Gastrocnemius medialis (tissue), 4 donors: ENCODE results near the gene ASTN2. TPM values are rescaled to one million over a fixed set of nuclear protein-coding genes. Genes with fewer than 3 reads are reported as not detected.

Experiments used
- ATAC-seq, 2 donors: fragments of 150-250 bp; one replicate each; pipeline ENCODE4 v1.9.1; 2016
- DNase-seq, 2 donors: peaks; one replicate each; pipeline ENCODE4 v3.0.0-alpha.2; 2019
- H3K27ac ChIP-seq, 4 donors: fragments of 200-600 bp; sonication (generic); 1 replicate in 1 of 4; 2 replicates in 3 of 4; pipeline ENCODE4 v1.5.1; 2016 to 2018; ENCODE audit warnings: mild to moderate bottlenecking in 2 of 4, moderate library complexity in 1 of 4
- H3K27me3 ChIP-seq, 3 donors: fragments of 200-600 bp; sonication (generic) in 2 of 3; 1 replicate in 1 of 3; 2 replicates in 2 of 3; pipeline versions ENCODE4 v1.5.1 to v1.6.0; 2016 to 2019; ENCODE audit warnings: mild to moderate bottlenecking in 1 of 3, moderate library complexity in 1 of 3
- H3K36me3 ChIP-seq, 2 donors: fragments of 200-600 bp; sonication (generic) in 1 of 2; one replicate each; pipeline ENCODE4 v1.5.1; 2017 to 2018
- H3K4me1 ChIP-seq, 2 donors: fragments of 200-600 bp; sonication (generic) in 1 of 2; one replicate each; pipeline ENCODE4 v1.5.1; 2016 to 2017; ENCODE audit warnings: mild to moderate bottlenecking in 2 of 2
- H3K4me3 ChIP-seq, 4 donors: fragments of 200-600 bp; sonication (generic) in 3 of 4; 1 replicate in 1 of 4; 2 replicates in 3 of 4; pipeline ENCODE4 v1.5.1; 2016 to 2019; ENCODE audit warnings: mild to moderate bottlenecking in 2 of 4
- H3K9me3 ChIP-seq, 3 donors: fragments of 200-600 bp; sonication (generic) in 2 of 3; 1 replicate in 1 of 3; 2 replicates in 2 of 3; pipeline ENCODE4 v1.5.1; 2016 to 2019
- CTCF ChIP-seq, 5 experiments: fragments of 450-650 bp in 3 of 5; fragments of 200-600 bp in 2 of 5; sonication (generic) in 2 of 5; IDR thresholded peaks in 4 of 5; conservative IDR thresholded peaks in 1 of 5; 1 replicate in 4 of 5; 2 replicates in 1 of 5; pipeline ENCODE4 v1.5.1; 2016 to 2019; ENCODE audit warnings: antibody characterized with exemption in 5 of 5, mild to moderate bottlenecking in 3 of 5, moderate library complexity in 3 of 5
- POLR2A ChIP-seq, 2 donors: fragments of 450-650 bp; IDR thresholded peaks; one replicate each; pipeline ENCODE4 v1.6.1; 2017; ENCODE audit warnings: antibody characterized with exemption in 2 of 2, mild to moderate bottlenecking in 2 of 2, moderate library complexity in 2 of 2
- in situ Hi-C, 4 donors: fragments of 200-750 bp; cut with MboI; loops; one replicate each; pipeline versions ENCODE4 v1.15.0 to v1.8.0; 2017; ENCODE audit warnings: low sequenced_read_pairs in 4 of 4
- intact Hi-C: fragments of 100-400 bp; cut with DNase I; formaldehyde crosslinking; loops from one replicate; pipeline ENCODE4 v1.15.1; 2023; ENCODE audit warnings: low total_unique reads
- total RNA-seq, 4 donors: library from RNA; depleted of rRNA; stranded (reverse); fragments of >200 nt; gene quantifications; one replicate each; pipeline versions ENCODE4 v1.1.0 to v1.2.3, GENCODE V29; 2016

ASTN2 gene
- total RNA-seq, 4 donors from 2014 or later, result 2.5 to 4.6 (median 3.7) TPM

GRCh38 chr9:116524778-116525470 is 889.9 kb downstream of the ASTN2 start:
- H3K36me3 ChIP-seq, result no peaks in the 10 kb centered on the region
- ATAC-seq (no peak), DNase-seq (no peak)
- no peaks in the 10 kb centered on the region for H3K27me3 ChIP-seq
- intact Hi-C loops, result no loop called here
- H3K4me1 ChIP-seq, result peaks cover 0 to 4% of the 10 kb centered on the region in 2 donors
- no peak overlapping the region for H3K4me3 ChIP-seq
- TF ChIP-seq POLR2A (IDR thresholded peaks at IDR 0.05) (no peak), CTCF (IDR thresholded peaks at IDR 0.05 in 4 of 5, conservative IDR thresholded peaks at IDR 0.05 in 1 of 5) (no peak)
- H3K27ac ChIP-seq, result no peak overlapping the region
- in situ Hi-C loops, result no loop called here
- no peaks in the 10 kb centered on the region for H3K9me3 ChIP-seq

GRCh38 chr9:116520218-116520617 is 894.6 kb downstream of the ASTN2 start:
- Histone ChIP-seq H3K4me3 (no peak overlapping the region), H3K36me3 (no peaks in the 10 kb centered on the region), H3K27ac (no peak overlapping the region), H3K4me1 (peaks cover 0 to 4% of the 10 kb centered on the region in 2 donors), H3K9me3 (no peaks in the 10 kb centered on the region), H3K27me3 (no peaks in the 10 kb centered on the region)
- TF ChIP-seq CTCF (IDR thresholded peaks at IDR 0.05 in 4 of 5, conservative IDR thresholded peaks at IDR 0.05 in 1 of 5) (no peak), POLR2A (IDR thresholded peaks at IDR 0.05) (no peak)
- in situ Hi-C loops (no loop called here), intact Hi-C loops (no loop called here)
- DNase-seq (no peak), ATAC-seq (no peak)

GRCh38 chr9:116516456-116516855 is 898.4 kb downstream of the ASTN2 start:
- no peaks in the 10 kb centered on the region for H3K4me1 ChIP-seq
- H3K27ac ChIP-seq, result no peak overlapping the region
- H3K36me3 ChIP-seq, result no peaks in the 10 kb centered on the region
- H3K9me3 ChIP-seq, result no peaks in the 10 kb centered on the region
- ATAC-seq (no peak), DNase-seq (no peak)
- intact Hi-C loops (no loop called here), in situ Hi-C loops (no loop called here)
- no peak overlapping the region for H3K4me3 ChIP-seq
- H3K27me3 ChIP-seq, result no peaks in the 10 kb centered on the region
- no peak for TF ChIP-seq POLR2A (IDR thresholded peaks at IDR 0.05)
- no peak for TF ChIP-seq CTCF (IDR thresholded peaks at IDR 0.05 in 4 of 5, conservative IDR thresholded peaks at IDR 0.05 in 1 of 5)

GRCh38 chr9:116515541-116515940 is 899.3 kb downstream of the ASTN2 start:
- intact Hi-C loops, result no loop called here
- Histone ChIP-seq H3K9me3 (no peaks in the 10 kb centered on the region), H3K27me3 (no peaks in the 10 kb centered on the region), H3K36me3 (no peaks in the 10 kb centered on the region), H3K4me3 (no peak overlapping the region), H3K4me1 (no peaks in the 10 kb centered on the region), H3K27ac (no peak overlapping the region)
- DNase-seq, result no peak
- TF ChIP-seq POLR2A (IDR thresholded peaks at IDR 0.05) (no peak), CTCF (IDR thresholded peaks at IDR 0.05 in 4 of 5, conservative IDR thresholded peaks at IDR 0.05 in 1 of 5) (no peak)
- in situ Hi-C loops, result no loop called here
- ATAC-seq, result no peak

- intact Hi-C loops (no loop called here), in situ Hi-C loops (no loop called here)
- Histone ChIP-seq H3K4me3 (no peak overlapping the region), H3K27me3 (no peaks in the 10 kb centered on the region), H3K27ac (no peak overlapping the region), H3K9me3 (no peaks in the 10 kb centered on the region), H3K36me3 (no peaks in the 10 kb centered on the region), H3K4me1 (no peaks in the 10 kb centered on the region)
- ATAC-seq (no peak), DNase-seq (no peak)
- TF ChIP-seq CTCF (IDR thresholded peaks at IDR 0.05 in 4 of 5, conservative IDR thresholded peaks at IDR 0.05 in 1 of 5), result no peak
- no peak for TF ChIP-seq POLR2A (IDR thresholded peaks at IDR 0.05)
These were observed 908.2 kb downstream of the ASTN2 start for GRCh38 chr9:116506685-116507084.
